NCI-H226 (cell line): Measurements from ENCODE around the gene HOXD10.

Experiments used
- DNase-seq: peaks from one replicate; pipeline ENCODE4 v3.0.0-alpha.2; 2015

HOXD10 gene

GRCh38 chr2:176115883-176116813, at the start of gene HOXD10:
HOXD10 (plus strand) TSS chr2:176116778; CDS start chr2:176116834, 56 bp downstream.
- no peak for DNase-seq

- DNase-seq, result no peak
Measured at GRCh38 chr2:176067589-176068418, 48.8 kb upstream of the HOXD10 start.

GRCh38 chr2:176068419-176068832, 48.2 kb upstream of the HOXD10 start:
- no peak for DNase-seq

DNA sequence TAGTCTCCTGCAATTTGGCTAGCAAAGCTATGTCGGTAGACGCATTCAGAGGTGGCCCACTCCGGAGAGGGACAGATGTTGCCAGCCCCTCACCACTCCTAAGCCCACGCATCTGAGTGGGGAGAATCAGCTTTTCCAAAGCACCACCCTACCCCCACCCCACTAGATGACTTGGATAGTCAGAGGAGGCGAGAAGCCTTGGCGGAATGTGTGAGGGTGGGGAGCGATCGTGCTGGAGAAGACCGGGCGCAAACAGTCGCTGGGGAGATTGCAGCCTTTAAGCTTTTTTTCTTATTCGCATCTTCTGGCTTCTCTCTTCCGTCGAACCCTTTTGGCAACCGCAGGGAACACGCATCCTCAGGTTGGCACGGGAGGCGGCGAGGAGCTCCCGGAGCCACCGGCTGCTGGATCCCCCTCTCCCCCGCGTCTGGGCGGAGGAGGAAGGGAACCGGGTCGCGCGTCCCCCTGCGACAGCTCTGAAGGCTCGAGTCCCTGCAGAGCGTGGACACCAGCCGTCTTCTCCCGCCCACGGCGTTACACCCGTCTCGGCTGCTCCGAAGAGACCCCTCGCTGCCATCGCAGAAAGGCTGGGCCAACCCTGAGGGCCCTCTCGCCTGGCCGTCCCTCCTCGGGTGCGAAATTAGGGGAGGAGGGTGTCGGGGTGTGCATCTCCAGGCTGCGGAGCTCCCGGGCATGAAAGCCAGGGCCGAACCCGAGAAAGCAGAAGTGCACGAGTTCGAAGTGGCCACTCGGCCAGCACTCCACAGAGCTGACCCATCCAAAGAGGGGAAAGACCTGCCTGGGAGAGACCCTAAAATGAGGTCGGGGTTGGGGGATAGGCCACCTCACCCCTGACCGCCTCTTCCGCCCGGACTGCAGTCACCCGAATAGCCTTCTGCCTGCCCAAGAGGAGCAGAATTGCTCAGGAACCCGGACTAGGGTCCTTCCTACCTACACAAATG, 45.0 kb upstream of the HOXD10 start:
- no peak for DNase-seq

GRCh38 chr2:176072292-176072669, 44.3 kb upstream of the HOXD10 start:
- DNase-seq, result no peak

DNA sequence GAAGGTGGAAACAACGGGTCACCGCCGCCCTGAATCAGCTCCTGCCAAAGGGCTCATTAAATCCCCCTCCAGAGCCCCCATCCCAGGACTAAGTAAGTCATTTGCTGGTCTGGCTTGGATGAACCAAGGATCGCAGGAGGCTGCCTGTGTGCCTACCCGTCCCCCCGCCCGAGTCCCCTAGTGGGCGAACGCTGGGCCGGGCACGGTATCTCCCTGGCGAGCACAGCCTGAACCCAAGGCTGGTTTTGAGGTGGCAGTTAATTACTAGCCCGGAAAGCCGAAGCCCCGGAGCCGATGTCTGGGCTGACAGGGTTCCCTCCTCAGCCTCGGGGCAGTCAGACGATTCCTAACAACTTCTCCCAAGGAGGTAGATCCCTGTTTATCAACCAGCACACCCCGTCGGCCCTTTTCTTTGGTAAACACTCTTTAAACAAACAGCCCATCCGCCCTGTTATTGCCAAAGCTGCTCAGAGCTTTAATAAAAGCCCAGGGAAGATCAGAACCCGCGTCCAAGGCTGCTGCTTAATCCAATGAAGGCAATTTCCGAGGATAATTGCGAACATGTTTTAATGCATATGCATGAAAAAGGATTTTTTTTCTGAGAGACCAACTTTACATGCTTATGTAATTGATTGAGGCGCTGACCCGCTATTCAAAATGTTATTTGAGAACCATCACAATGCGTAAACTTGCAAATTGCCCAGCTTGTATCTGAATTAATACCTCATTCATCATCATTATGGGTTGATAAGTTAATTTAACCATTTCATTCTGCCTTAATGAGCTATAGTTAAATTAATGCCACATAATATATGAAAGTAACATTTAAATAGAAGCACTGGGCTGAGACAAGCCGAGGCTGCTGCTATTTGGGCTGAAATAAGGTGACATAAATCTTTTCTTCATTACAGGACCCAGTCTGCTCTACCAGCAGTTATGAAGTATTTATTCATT, 43.4 kb upstream of the HOXD10 start:
- no peak for DNase-seq

DNA sequence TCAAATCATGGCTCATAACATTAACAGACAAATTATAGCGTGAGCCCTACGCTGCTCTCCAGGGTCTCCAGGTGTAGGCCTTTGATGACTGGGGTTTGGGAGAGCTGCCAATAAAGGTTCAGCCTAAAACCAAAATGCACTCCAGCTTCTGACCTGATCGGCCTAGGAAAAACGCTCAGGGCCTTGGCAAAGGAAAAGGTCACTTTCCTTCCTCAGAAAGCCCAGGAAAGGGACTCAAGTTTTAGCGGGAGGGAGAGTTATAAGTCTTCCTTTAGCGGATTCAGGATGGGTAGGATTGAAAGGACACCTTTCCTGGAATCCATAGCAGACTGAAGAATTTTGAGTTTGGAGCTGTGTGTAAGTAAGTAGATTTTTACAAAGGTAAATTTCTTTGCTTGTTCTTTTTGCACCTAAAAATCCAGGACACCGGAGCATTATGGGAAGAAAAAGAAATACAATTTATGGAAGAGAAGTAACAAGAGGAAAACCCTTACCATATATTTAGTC, 41.6 kb upstream of the HOXD10 start:
- no peak for DNase-seq

- no peak for DNase-seq
Measured at GRCh38 chr2:176075481-176075880, 41.1 kb upstream of the HOXD10 start.

DNA sequence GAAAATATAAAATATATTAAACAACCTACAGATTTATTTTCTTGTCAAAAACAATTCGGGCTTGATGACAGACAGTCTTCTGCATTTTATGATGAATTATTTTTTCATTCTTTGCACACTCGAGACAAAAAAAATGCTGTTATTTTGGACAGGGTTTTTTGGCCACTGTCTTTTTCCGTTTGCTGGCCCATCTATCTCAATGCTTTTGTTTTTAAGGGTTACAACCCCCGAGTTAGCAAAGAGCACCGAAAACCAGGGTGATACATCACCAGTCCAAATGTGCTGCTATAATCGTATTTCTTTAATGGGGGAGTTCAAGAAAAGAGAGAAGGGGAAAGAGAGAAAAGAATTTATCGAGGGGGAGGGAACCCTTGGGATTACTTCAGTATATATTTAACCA, 40.5 kb upstream of the HOXD10 start:
- DNase-seq, result no peak

- no peak for DNase-seq
Measured at GRCh38 chr2:176076796-176077195, 39.8 kb upstream of the HOXD10 start.

DNA sequence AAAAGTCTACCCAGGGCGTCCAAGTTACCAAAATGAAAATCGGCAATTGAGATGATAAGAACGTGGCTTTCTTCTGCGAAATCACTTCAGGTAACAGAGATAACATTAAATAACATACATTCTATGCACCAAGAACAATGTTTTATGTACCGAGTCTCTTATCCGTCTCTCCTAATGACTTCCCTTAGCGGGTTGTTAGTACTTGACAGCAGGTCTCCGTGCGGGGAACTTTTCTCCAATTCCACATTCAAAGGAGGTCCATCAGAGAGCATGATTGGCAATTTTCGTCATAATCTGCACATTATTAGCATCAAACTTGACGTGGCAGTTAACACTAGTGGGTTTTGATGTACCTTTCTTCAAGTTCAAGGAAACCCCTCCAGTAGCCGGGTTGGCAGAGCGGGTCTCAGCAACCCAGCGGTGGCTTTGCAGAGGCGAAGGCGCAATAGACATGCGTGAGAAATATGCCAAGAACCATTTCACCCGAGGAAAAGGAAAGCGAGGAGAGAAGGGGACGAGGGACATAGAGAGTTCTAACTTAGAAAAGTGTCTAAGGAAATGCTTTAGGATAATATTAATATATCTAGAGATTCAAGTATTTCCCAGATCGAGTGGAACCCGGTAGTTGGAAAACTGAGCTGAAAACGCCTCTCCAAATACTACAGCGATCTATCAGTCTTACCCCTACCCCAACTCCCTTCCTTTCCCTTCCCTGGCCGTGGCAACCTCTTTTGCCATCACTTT, 37.9 kb upstream of the HOXD10 start:
- no peak for DNase-seq

DNA sequence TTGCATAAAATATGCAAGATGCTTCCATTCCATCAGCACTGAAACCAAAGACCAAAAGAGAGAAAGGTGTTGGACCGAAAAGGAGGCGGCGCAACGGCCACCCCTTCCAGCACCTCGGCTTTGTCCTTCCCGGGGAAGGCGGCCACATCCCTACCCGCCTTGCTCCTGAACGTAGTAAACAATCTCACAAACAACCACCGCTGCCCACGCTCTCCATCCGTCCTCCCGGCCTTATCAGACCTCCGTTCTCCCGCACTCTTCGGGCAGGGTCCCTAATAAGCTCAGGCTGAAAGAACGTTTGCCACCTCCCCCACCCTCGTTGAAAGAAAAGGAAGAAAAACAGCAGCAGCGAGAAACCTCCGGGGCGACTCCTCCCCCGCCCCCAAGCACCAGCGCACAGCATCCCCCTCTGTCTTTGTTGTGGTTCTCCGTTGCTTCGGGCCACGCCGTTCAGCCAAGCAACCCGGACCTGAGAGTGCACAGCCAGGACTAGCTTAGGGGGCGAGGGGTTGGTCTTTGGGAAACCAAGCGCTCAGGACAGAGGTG, 37.2 kb upstream of the HOXD10 start:
- no peak for DNase-seq

- no peak for DNase-seq
Measured at GRCh38 chr2:176079831-176080539, 36.6 kb upstream of the HOXD10 start.

DNA sequence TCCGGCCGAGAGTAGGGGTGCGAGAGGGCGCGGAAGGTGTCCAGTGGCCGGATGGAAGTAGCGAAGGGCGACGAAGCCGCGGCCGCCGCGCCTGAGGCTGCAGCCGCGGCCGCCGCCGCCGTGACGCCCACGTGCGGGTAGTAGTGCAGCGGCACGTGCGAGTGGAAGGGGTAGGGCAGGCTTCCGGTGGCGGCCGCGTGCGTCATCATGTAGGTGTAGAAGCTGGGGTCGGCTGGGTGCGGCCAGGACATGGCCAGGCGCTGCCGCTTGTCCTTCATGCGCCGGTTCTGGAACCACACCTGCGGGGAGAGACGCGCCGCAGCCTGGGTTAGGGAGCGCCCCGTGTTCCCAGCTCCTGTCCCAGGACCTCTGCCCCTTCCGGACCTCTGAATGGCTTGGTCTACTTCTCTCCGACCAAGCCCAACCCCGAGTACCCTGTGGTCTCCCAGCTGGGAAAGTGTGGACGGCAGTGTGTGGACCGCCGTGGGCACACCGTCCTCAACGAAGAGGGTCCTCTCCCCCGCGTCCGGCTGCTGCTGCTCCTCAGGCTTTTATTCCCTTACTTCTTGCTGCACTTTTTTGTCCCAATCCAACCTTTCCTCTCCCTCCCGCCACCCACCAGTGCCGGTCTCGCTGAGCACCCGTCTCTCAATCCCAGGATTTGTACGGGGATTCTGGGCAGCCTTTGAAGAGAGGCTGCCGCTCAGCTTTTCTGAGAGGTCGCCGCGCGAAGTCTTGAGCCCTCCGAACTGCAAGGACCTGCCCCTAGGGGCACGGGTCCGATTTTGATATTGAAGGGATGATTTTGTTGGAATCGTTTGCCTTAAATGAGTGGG, 35.8 kb upstream of the HOXD10 start:
- DNase-seq, result no peak

DNA sequence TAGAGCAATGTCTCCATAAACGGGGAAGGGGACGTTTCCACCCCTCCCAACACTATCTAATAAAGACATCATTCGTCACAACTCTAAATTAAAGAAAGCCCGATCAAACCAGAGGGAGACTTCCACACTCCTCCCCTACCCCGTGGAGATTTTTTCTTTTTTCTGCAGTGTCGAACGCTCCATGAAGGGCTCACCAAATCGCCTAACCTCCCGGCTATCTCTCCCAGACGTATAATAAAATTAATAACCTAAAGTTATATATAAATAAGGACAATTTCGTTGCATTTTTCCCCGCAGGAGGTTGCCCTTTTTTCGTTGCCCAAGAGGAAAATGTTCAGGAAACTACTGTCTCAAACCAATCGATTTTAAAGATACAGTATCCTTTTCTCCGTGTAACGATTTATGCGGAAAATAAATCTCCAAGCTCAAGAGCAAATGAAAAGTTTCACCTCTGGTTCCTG, 35.2 kb upstream of the HOXD10 start:
- DNase-seq, result no peak

DNA sequence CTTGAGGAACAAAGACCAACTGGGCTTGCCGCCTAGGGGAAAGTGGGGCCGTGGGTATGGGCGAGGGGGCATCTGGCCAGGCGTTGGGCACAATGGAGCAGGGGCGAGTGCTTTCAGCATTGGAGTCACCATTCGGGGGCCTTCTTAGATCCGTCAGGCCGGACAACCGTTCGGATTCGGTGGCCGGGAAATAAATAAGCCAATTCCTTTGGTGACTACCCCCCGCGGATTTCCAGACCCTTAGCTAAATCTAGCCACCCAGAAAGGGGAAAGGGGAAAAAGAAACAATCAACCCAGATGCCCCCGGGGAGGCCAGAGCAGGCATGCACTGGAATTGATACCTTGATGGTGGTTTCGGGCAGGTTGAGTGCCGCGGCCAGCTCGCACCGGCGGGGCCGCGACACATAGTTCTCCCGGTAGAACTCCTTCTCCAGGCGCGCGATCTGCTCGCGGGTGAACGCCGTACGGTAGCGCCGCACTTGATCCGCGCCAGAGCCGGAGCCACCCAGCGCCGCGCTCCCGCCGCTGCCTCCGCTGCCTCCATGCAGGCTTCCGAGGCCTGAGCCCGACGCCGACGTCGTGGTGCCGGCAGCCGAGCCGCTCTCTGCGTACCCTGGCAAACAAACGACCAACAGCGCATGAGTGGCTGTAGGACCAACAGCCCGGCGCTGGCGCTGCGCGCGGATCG, 34.6 kb upstream of the HOXD10 start:
- no peak for DNase-seq

DNA sequence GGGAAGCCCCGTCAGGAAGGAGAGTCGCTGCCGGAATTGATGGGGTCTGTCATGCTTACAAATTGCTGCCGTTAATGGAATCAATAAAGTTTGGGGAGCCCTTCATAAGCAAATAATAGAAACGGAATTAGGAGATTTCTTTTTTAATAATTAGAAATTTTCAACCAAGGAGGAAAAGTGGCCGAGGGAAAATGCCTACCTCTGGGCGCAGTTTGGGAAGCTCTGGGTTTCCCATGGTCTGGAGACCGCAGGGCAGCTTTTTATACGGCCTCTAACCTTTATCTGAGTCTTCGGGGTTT, 34.1 kb upstream of the HOXD10 start:
- no peak for DNase-seq
